Right lobe of liver (tissue), 4 donors: ENCODE data around the gene ACOT11.

ENCODE experiments used
- POLR2A ChIP-seq: fragments of 450-650 bp; IDR thresholded peaks from one replicate; pipeline ENCODE4 v1.6.1; 2017; ENCODE audit warnings: antibody characterized with exemption, mild to moderate bottlenecking
- TF ChIP-seq, protein P1 (sequence below), 4 donors: fragments of 200-600 bp in 3 of 4; fragments of 450-650 bp in 1 of 4; IDR thresholded peaks; one replicate each; pipeline versions ENCODE4 v1.5.1 to v1.8.0; 2016 to 2022; ENCODE audit warnings: antibody characterized with exemption in 4 of 4, mild to moderate bottlenecking in 2 of 4
- donor health status: DM: no; HTN: no; CAD: no.
- donor health status: DM: no; HTN: no; CAD: no.
- donor health status: DM: no; HTN: yes; CAD: no.

DNA sequence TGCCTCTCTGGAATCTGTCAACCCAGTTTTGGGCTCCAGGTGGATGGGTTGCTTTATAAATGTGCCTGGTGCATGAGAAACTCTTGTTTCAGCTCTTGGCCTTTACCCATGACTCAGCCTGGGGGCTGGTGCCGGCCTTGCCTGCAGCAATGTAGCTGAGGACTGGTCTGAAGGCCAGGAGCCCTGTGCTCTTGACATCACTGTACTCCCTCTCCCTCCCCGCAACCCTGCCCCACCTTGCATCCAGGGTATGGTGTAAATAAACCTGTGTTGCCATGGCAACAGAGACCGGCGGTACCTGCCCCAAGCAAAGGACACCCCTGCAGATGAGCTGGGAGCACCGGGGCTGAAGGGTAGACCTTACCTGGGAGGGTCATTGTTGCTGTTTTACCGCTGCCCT is 62.0 kb downstream of the ACOT11 start:
- no peak for TF ChIP-seq POLR2A
- TF ChIP-seq, protein P1, sequence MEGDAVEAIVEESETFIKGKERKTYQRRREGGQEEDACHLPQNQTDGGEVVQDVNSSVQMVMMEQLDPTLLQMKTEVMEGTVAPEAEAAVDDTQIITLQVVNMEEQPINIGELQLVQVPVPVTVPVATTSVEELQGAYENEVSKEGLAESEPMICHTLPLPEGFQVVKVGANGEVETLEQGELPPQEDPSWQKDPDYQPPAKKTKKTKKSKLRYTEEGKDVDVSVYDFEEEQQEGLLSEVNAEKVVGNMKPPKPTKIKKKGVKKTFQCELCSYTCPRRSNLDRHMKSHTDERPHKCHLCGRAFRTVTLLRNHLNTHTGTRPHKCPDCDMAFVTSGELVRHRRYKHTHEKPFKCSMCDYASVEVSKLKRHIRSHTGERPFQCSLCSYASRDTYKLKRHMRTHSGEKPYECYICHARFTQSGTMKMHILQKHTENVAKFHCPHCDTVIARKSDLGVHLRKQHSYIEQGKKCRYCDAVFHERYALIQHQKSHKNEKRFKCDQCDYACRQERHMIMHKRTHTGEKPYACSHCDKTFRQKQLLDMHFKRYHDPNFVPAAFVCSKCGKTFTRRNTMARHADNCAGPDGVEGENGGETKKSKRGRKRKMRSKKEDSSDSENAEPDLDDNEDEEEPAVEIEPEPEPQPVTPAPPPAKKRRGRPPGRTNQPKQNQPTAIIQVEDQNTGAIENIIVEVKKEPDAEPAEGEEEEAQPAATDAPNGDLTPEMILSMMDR (IDR thresholded peaks at IDR 0.05) = no peak
